ENCODE data around the gene AEN. TPM values are rescaled to one million over a fixed set of nuclear protein-coding genes. Genes with fewer than 3 reads are reported as not detected.

The AEN gene
- total RNA-seq, 1 experiment from 2014 or later = 67.6 TPM

DNA sequence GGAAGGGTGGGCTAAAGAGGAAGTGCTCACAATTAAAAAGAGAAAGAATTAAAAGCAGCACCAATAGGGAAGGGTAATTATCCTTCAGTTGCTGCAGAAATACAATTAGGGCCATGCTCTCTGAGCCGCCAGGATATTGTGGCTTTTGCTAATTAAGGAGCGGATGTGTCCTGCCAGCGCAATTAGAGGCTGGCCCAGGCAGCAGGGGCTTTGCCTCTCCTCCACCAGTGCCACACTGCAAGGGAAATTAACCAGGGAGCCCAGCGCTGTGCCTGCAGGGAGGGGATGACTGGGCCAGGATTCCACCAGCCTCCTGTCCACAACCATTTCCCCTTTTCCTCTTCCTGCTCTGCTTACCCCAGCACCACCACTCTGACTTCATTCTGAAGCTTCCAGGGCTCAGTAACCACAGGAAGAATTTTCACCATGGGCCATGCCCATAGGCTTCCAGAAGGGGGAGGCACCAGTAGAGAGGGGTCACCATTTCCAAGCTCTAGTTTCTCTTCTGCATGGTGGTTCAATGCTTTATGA lies 10.4 kb upstream of the AEN start:
- H3K36me3 Mint-ChIP-seq (ENCODE audit: insufficient read depth, unreplicated experiment) = no peaks in the 10 kb centered on the region
- no peaks in the 10 kb centered on the region for H3K4me1 Mint-ChIP-seq (ENCODE audit: insufficient read depth, unreplicated experiment)
- no TSS peak for BruUV-seq (replicated peaks)
- intact Hi-C loops (cut with micrococcal nuclease) = no loop called here
- CTCF ChIA-PET = interaction anchor here (0.7 kb wide), 3 partner anchors 27 to 1344 kb away, joined by 3 to 5 read pairs (median 3); no protein-coding TSS in a partner anchor
- TF ChIP-seq, protein P1, sequence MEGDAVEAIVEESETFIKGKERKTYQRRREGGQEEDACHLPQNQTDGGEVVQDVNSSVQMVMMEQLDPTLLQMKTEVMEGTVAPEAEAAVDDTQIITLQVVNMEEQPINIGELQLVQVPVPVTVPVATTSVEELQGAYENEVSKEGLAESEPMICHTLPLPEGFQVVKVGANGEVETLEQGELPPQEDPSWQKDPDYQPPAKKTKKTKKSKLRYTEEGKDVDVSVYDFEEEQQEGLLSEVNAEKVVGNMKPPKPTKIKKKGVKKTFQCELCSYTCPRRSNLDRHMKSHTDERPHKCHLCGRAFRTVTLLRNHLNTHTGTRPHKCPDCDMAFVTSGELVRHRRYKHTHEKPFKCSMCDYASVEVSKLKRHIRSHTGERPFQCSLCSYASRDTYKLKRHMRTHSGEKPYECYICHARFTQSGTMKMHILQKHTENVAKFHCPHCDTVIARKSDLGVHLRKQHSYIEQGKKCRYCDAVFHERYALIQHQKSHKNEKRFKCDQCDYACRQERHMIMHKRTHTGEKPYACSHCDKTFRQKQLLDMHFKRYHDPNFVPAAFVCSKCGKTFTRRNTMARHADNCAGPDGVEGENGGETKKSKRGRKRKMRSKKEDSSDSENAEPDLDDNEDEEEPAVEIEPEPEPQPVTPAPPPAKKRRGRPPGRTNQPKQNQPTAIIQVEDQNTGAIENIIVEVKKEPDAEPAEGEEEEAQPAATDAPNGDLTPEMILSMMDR (IDR thresholded peaks at IDR 0.05; ENCODE audit: unreplicated experiment) = no peak
- DNase-seq (ENCODE audit: unreplicated experiment) = no peak
- no peaks in the 10 kb centered on the region for H3K9me3 Mint-ChIP-seq (ENCODE audit: unreplicated experiment)
- no peak overlapping the region for H3K27ac Mint-ChIP-seq (ENCODE audit: low read depth, unreplicated experiment)
- POLR2A ChIA-PET = no interaction called here
- no peak overlapping the region for H3K4me3 Mint-ChIP-seq (ENCODE audit: unreplicated experiment)
- peaks cover 59% of the 10 kb centered on the region for H3K27me3 Mint-ChIP-seq (ENCODE audit: insufficient read depth, unreplicated experiment)

DNA sequence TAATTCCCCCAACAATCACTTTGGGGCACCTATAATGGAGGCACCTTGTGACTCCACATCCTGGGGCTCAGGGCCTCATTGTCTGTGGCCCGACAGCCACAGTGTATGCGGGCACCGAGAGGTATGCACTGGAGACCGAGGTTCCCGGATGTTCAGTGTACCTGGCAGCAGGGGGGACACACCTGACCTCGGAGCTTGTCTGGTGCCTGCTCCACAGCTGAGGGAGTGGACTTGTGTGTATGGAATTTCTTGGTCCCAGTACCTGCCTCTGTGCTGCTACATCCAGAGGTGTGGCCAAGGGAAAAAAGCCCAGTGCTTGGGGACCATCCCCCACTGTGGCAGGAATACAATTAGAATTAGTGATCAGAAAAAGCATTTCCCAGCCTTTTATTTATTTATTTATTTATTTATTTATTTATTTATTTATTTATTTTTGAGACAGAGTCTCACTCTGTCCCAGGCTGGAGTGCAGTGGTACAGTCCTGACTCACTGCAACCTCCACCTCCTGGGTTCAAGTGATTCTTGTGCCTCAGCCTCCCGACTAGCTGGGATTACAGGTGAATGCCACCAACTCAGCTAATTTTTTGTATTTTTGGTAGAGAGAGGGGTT lies 8.8 kb upstream of the AEN start:
- no peaks in the 10 kb centered on the region for H3K36me3 Mint-ChIP-seq (ENCODE audit: insufficient read depth, unreplicated experiment)
- H3K27ac Mint-ChIP-seq (ENCODE audit: low read depth, unreplicated experiment) = no peak overlapping the region
- no peaks in the 10 kb centered on the region for H3K9me3 Mint-ChIP-seq (ENCODE audit: unreplicated experiment)
- H3K27me3 Mint-ChIP-seq (ENCODE audit: insufficient read depth, unreplicated experiment) = peaks cover 43% of the 10 kb centered on the region
- no peak overlapping the region for H3K4me3 Mint-ChIP-seq (ENCODE audit: unreplicated experiment)
- BruUV-seq (replicated peaks) = no TSS peak
- no peaks in the 10 kb centered on the region for H3K4me1 Mint-ChIP-seq (ENCODE audit: insufficient read depth, unreplicated experiment)
- intact Hi-C loops (cut with micrococcal nuclease) = no loop called here
- ChIA-PET CTCF (interaction anchor here (0.6 to 0.7 kb wide), 3 partner anchors 110 to 422 kb away, joined by 3 to 4 read pairs (median 3); no protein-coding TSS in a partner anchor), POLR2A (no interaction called here)
- TF ChIP-seq, protein P1 (IDR thresholded peaks at IDR 0.05; ENCODE audit: unreplicated experiment) = no peak
- DNase-seq (ENCODE audit: unreplicated experiment) = no peak

DNA sequence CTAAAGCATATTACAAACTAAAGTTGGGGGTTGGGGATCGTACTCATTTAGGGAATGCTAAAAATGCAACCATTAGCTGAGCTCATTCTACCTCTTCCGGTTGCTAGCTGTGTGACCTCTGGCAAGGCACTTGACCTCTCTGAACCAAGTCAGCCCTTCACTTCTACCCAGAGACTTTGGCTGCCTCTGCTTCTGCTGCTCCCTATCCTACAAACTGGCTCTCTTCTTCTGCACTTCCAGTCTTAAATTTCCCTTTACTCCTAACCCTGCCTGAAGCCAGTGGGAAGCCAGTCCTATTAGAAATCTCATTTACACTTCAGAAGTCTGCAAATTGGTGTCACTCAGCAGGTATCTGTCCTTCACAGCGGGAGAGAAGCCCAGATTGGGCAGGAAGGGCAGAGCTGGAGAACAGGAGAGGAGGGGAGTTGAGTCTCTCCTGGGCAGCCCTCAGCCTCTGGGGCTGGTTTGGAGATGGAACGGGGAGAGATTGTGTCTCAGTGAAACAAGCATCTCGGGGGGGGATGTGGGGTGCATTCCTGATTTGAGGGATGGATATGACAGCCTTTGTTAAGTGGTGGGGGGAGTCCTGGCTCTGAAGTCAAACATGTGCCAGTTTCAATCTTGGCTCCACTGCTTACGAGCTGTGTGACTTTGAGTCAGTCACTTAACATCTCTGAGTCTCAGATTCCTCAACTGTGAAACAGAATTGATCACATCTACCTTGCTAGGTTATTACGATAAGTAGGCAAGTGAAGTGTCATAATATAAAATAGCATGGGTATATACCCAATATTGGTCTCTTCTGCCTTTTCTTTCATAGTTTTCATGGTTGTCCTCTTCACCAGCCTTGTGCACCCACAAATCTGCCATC lies 7.8 kb upstream of the AEN start:
- Mint-ChIP-seq H3K27ac (ENCODE audit: low read depth, unreplicated experiment) (no peak overlapping the region), H3K27me3 (ENCODE audit: insufficient read depth, unreplicated experiment) (peaks cover 33% of the 10 kb centered on the region), H3K4me1 (ENCODE audit: insufficient read depth, unreplicated experiment) (no peaks in the 10 kb centered on the region), H3K9me3 (ENCODE audit: unreplicated experiment) (no peaks in the 10 kb centered on the region), H3K4me3 (ENCODE audit: unreplicated experiment) (no peak overlapping the region), H3K36me3 (ENCODE audit: insufficient read depth, unreplicated experiment) (no peaks in the 10 kb centered on the region)
- POLR2A ChIA-PET = no interaction called here
- TF ChIP-seq, protein P1 (IDR thresholded peaks at IDR 0.05; ENCODE audit: unreplicated experiment) = no peak
- DNase-seq (ENCODE audit: unreplicated experiment) = no peak
- BruUV-seq (replicated peaks) = no TSS peak
- intact Hi-C loops (cut with micrococcal nuclease) = no loop called here
- CTCF ChIA-PET = interaction anchor here (0.5 to 2.9 kb wide), 4 partner anchors 111 to 211 kb away, joined by 3 to 11 read pairs (median 4); no protein-coding TSS in a partner anchor
